ENCODE measurements around the gene KCTD12. TPM values are rescaled to one million over a fixed set of nuclear protein-coding genes. Genes with fewer than 3 reads are reported as not detected.

The KCTD12 gene
- total RNA-seq (2022; extraction: Qiagen RNA extraction) = 1.7 to 1.9 TPM (median 1.8 TPM) in 5 replicates

GRCh38 chr13:76886292-76887075, at the start of gene KCTD12:
Gene KCTD12 (minus strand): TSS chr13:76886405. CDS start chr13:76886148, 257 bp downstream.

Other genes starting within 250 kb of the KCTD12 start
- gene ACOD1, start 62.1 kb upstream of the KCTD12 start, total RNA-seq (2022; extraction: Qiagen RNA extraction) = not detected in 5 replicates
- 8.5 to 10.3 TPM (median 9.0 TPM) in 5 replicates for gene CLN5, start 105.7 kb upstream of the KCTD12 start, total RNA-seq (2022; extraction: Qiagen RNA extraction)
- 14.6 to 20.6 TPM (median 18.7 TPM) in 5 replicates for gene FBXL3, start 140.8 kb upstream of the KCTD12 start, total RNA-seq (2022; extraction: Qiagen RNA extraction)